ENCODE data around the gene AAGAB.
A peak's percentile ranks its signal among the peaks of the same experiment; 100 is the strongest.
"Not testable (repeated sequence)": the region's sequence is repeated elsewhere in the genome, so short reads cannot be mapped to it uniquely, and the experiment has no call there.

Gene AAGAB

DNA sequence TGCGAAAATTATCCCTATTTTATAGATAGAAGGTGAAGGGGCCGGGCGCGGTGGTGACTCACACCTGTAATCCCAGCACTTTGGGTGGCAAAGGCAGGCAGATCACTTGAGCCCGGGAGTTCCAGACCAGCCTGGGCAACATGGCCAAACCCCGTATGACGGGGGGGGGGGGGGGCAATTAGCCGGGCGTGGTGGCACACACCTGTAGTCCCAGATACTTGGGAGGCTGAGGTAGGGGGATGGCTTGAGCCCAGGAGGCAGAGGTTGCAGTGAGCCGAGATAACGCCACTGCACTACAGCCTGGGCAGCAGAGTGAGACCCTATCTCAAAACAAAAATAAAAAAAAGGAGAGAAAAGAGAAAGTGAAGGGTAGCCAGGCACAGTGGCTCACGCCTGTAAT lies 1.4 kb downstream of the AAGAB start:
- FAIRE-seq: no peak

- FAIRE-seq: no peak
These were observed 3.1 kb downstream of the AAGAB start for GRCh38 chr15:67251318-67251717.

GRCh38 chr15:67249830-67250229 lies 4.6 kb downstream of the AAGAB start:
- FAIRE-seq: no peak

- no peak for FAIRE-seq
These were observed 6.4 kb downstream of the AAGAB start for GRCh38 chr15:67248011-67248505.

- FAIRE-seq: not testable (repeated sequence)
These were observed 7.9 kb downstream of the AAGAB start for GRCh38 chr15:67246606-67247005.

- FAIRE-seq: no peak
These were observed 9.4 kb downstream of the AAGAB start for GRCh38 chr15:67244971-67245478.

- no peak for FAIRE-seq
These were observed 11.8 kb downstream of the AAGAB start for GRCh38 chr15:67242708-67243111.

DNA sequence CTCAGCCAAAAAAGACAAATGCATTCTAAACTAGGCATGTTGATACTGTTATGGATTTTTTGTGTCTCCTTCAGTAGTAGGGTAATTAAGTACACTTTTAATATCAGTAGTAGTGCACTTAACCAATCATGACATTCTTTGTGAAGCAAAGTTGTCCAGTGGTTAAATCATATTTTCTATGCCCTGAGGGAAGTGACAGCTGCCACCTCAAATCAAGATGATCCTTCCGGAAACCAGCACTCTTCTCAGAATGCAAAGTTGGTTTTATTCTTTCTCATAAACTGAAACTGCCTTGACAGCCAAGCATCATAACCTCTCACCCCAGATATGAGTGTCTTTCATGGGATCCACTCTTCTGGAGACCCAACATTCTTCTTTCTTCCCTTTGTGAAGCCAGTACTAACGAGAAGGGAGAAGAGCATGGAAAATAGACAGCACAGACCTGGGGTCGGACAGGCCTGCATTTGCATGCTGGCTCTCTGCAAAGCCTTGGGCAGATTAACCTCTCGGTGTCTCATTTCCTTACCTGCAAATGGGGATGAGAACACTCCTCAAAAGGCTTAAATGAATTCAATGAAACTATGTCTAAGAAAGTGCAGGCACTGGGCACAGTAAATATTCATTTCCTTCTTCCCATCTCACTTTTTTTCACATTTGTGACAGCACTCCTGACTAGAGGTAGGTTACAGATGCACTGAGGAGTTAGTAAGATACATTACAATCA lies 13.2 kb downstream of the AAGAB start:
- FAIRE-seq: no peak

DNA sequence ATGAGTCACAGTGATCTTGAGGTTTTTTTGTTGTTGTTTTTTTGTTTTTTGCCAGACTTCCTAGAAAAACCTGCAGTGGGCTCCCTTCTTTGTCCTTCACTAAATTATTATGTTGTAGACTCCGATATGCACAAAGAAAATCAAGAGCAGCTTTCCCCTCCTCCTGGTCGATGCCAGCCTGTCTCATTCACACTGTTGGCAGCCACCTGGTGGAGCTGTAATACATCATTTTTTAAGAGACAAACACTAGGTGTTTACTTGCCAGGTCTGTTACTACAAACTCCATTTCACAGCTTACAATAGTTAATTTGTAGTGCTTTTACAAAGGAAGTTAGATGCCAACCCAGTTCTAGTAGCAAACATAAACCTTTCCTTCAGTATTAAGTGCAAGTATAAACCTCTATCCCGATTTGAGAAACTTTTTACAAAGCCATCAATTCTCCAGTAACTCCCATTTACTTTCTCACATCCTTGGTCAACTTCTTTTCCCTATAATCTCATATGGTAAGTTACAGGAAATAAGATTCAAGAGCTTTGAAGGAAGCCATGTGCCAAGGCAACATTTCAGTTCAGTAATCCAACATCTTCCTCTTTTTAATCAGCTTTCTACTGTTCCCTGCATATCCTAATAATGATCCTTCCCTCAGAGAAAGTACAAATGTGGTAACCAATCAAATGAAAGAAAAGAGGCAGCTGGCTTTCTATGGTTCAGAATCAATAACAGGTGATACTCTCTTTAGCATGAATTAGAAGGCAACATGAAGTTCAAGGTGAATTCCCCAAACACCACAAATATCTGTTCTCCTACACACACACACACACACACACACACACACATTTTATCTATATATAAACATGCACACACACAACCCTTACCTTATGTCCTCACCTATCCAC lies 14.0 kb downstream of the AAGAB start:
- no peak for FAIRE-seq

DNA sequence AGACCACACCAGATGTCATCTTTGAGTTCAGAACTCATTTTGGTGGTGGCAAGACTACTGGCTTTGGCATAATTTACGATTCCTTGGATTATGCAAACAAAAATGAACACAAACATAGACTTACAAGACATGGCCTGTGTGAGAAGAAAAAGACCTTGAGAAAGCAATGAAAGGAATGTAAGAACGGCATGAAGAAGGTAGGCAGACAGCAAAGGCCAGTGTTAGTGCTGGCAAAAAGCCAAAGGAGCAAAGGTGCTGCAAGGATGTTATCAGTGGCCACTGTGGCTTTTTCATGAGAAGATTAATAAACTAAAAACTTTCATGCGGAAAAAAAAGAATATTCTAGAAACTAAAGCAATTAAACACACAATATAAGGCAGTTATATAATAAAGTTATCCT lies 21.9 kb downstream of the AAGAB start:
- no peak for FAIRE-seq

- FAIRE-seq: no peak
These were observed 24.0 kb downstream of the AAGAB start for GRCh38 chr15:67230504-67230903.

DNA sequence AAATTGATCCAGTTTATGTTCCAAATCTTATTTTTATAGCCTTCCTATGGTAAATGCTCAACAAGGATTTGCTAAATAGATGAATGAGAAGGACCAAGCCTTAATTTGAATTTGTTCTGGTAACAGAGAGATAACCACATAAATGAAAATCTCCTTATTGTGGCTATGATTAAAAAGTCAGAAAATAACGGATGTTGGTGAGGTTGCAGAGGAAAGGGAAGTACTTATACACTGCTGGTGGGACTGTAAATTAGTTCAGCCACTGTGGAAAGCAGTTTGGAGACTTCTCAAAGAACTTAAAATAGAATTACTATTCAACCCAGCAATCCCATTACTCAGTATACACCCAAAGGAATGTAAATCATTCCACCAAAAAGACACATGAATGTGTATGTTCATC lies 26.2 kb downstream of the AAGAB start:
- no peak for FAIRE-seq

DNA sequence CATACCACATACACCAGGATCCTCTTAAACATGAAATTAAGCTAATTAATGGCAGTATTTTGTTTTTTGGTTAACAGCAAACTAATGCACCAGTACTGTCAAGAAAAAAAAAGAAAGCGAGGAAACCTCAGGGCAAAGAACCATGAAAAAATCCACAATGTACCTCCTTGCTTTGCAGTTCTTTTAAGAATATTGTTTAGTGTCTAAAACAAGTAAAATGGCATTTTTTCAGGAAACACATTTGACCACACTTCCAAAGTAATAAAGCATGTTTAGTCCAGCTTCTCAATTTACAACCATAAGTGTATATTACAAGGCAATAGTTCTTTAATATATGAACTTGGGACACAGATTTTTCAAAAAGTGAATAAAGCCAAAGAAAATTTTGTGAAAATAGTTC lies 26.6 kb downstream of the AAGAB start:
- no peak for FAIRE-seq

DNA sequence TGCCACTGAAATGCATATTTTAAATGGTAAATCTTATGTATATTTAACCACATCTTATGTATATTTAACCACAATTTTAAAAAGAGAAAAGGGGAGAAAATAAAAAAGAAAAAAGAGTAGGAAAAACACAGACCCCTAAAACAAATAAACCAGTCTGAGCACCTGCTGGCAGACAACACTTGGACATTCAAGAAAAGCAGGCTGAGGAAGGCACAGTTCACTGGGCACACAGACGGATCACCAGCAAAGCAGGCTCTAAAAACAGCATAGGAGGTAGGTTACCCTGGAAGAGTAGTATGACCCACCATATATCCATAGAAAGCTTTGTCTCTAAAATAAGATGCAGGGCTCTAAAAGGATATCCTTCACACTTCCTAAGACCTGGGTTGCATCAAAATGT lies 27.0 kb downstream of the AAGAB start:
- FAIRE-seq: no peak

DNA sequence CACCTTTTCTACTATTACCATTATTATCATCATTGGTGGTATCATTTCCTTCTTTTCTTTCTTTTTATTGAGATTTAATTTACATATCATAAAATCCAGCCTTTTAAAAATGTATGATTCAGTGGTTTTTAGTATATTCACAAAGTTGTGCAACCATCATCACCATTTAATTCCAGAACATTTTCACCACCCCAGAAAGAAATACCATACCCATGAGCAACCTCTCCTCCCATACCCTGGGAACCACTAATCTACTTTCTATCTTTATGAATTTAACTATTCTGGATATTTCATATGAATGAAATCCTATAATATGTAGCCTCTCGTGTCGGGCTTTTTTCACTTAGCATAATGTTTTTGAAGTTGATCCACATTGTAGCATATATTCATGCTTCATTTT lies 29.1 kb downstream of the AAGAB start:
- FAIRE-seq: peak; percentile 43

DNA sequence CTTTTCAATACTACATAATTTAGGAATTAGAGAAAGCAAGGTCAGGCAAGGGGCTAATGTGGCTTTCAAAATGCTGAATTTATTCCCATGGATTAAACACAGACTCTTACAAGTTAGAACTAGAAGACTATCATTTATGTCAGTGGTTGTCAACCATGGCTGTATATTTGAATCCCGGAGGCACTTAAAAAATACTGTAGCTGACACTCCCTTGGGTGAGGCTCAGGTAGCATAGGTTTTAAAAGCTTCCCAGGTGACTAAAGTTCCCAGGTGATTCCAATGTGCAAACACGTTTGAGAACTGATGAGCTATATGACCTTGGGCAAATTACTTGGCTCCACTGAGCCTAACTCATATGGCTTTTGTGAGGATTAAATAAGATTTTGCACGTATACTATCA lies 29.6 kb downstream of the AAGAB start:
- peak; percentile 41 for FAIRE-seq

DNA sequence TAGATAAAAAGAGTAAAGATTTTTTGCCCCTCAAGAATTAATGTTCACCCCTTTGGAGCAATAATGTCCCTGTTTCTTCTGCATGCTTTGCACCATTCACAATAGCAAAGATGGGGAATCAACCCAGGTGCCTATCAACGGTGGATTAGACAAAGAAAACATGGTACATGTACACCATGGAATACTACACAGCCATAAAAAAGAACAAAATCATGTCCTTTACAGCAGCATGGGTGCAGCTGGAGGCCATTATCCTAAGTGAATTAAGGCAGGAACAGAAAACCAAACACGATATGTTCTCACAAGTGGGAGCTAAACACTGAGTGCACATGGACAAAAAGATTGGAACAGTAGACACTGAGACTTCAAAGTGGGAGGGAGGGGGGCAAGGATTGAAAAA lies 35.2 kb downstream of the AAGAB start:
- FAIRE-seq: no peak

DNA sequence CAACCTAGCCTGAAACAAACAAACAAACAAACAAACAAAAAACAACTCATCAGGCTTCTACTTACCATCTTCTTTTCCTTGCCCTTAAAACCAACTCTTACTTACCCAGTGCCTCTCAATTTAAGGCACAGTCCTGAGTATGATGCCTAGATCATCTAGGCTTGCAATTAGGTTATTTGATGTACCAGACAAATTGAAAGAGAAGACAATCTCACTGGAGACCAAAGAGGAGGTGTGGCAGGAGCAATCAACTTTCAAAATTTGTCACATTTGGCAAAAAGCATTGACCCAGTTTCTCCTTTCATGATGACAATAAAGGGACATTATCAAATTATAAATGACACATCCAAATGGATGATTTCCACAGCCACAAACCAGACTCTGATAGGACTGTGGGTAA lies 36.0 kb downstream of the AAGAB start:
- no peak for FAIRE-seq

- FAIRE-seq: no peak
These were observed 37.6 kb downstream of the AAGAB start for GRCh38 chr15:67216859-67217258.

DNA sequence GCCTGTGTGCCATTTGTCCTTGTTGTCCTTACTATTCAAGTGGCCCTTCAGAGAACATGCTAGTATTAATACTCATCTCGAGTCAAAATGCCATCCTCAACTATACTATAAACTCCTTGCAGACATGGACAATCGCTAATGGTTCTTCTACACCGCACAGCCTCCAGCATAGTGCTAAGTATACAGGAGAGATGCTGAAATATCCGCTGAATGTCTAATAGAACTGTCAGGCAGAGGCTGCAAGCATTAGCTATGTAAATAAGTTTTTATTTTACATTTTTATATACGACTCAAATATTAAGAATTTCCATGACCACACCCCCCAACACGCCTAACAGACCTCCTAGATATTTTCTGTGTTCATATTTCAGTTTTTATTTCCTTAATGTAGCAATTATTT lies 39.4 kb downstream of the AAGAB start:
- FAIRE-seq: no peak

GRCh38 chr15:67212684-67213367 lies 41.6 kb downstream of the AAGAB start:
- FAIRE-seq: no peak

DNA sequence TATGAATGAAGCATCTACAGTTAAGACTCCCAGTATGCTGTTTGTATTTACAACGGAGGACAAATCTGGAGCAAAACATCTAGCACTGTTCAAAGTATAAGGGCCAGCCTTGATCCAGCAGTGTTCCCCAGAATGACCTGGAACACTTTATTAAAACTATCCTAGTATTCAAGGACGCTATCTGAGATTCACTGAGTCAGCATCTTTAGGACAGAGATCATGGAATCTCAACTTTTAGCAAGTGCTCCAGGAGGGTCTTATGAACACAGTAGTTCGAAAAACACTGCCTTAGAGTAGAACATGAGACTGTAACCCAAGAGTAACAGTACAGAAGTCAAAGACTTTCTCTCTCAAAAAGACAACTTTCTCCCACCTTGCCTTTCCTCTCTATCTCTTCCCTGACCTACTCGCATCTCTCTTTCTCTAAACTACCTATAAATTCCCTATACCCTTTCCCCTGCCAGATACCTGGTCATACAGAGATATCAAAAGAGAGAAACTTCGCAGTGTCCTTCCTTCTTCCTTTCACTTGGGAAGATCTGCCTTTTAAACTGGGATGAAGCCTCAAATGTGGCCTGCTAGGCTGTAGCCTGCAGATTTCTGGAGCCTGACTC lies 43.8 kb downstream of the AAGAB start:
- no peak for FAIRE-seq

- FAIRE-seq: no peak
These were observed 46.1 kb downstream of the AAGAB start for GRCh38 chr15:67208396-67208795.

All from colon (tissue), 2 donors.